Prostate gland (tissue), 2 donors: ENCODE measurements around the gene MUC12.

ENCODE experiments used
- CTCF ChIP-seq, 4 experiments: fragments of 200-600 bp in 2 of 4; fragments of 450-650 bp in 2 of 4; sonication (generic) in 2 of 4; IDR thresholded peaks; 1 replicate in 3 of 4; 2 replicates in 1 of 4; pipeline ENCODE4 v1.5.1; 2016 to 2019; ENCODE audit warnings: antibody characterized with exemption in 4 of 4, mild to moderate bottlenecking in 2 of 4, moderate library complexity in 2 of 4
- POLR2AphosphoS5 ChIP-seq: sonication (generic); formaldehyde crosslinking; IDR thresholded peaks from one replicate; pipeline ENCODE4 v1.6.1; 2017; ENCODE audit warnings: antibody characterized with exemption

- TF ChIP-seq POLR2AphosphoS5 (no peak), CTCF (IDR thresholded peaks at IDR 0.05) (no peak)
Measured at GRCh38 chr7:100967292-100967863, 2.0 kb upstream of the MUC12 start.
